HEK293T (cell line): ENCODE results near the gene ZMIZ1.

Experiments
- CTCF ChIA-PET: fragments of 350-600 bp; formaldehyde crosslinking; extraction: SDS; loops from one replicate; lab custom pipeline; 2021; ENCODE audit warnings: antibody characterized with exemption, inconsistent platforms; lab: Yijun Ruan, JAX
- POLR2A ChIA-PET: fragments of 350-600 bp; formaldehyde crosslinking; extraction: SDS; loops from one replicate; lab custom pipeline; 2020; ENCODE audit warnings: antibody characterized with exemption, inconsistent platforms; lab: Yijun Ruan, JAX
- DNase-seq: peaks from one replicate; pipeline ENCODE4 v3.0.0; 2012; ENCODE audit warnings: mixed read lengths; ENCODE audit errors: extremely low spot score
- ARNT ChIP-seq: fragments of 450-650 bp; IDR thresholded peaks from 2 replicates; pipeline ENCODE4 v1.6.1; 2017; ENCODE audit warnings: mild to moderate bottlenecking
- BHLHE40 ChIP-seq: fragments of 450-650 bp; IDR thresholded peaks from 2 replicates; pipeline ENCODE4 v1.6.1; 2016; ENCODE audit warnings: mild to moderate bottlenecking, moderate library complexity, borderline replicate concordance
- CTBP1 ChIP-seq: fragments of 450-650 bp; IDR thresholded peaks from 2 replicates; pipeline ENCODE4 v1.6.1; 2016; ENCODE audit warnings: borderline replicate concordance
- ELF4 ChIP-seq: fragments of 450-650 bp; IDR thresholded peaks from 2 replicates; pipeline ENCODE4 v1.6.1; 2017; ENCODE audit warnings: antibody characterized with exemption
- FOXA1 ChIP-seq: fragments of 450-650 bp; IDR thresholded peaks from 2 replicates; pipeline ENCODE4 v1.6.1; 2016; ENCODE audit warnings: mild to moderate bottlenecking
- FOXK2 ChIP-seq: fragments of 450-650 bp; IDR thresholded peaks from 2 replicates; pipeline ENCODE4 v1.6.1; 2016; ENCODE audit warnings: mild to moderate bottlenecking
- FOXM1 ChIP-seq: fragments of 450-650 bp; IDR thresholded peaks from 2 replicates; pipeline ENCODE4 v1.6.1; 2017; ENCODE audit warnings: mild to moderate bottlenecking, borderline replicate concordance
- HDGF ChIP-seq: fragments of 450-650 bp; IDR thresholded peaks from 2 replicates; pipeline ENCODE4 v1.6.1; 2017; ENCODE audit warnings: antibody characterized with exemption, borderline replicate concordance
- L3MBTL2 ChIP-seq: fragments of 450-650 bp; conservative IDR thresholded peaks from 2 replicates; pipeline ENCODE4 v1.6.1; 2016; ENCODE audit warnings: mild to moderate bottlenecking
- LEF1 ChIP-seq: fragments of 450-650 bp; IDR thresholded peaks from 2 replicates; pipeline ENCODE4 v1.6.1; 2017; ENCODE audit warnings: mild to moderate bottlenecking, borderline replicate concordance
- NFRKB ChIP-seq: fragments of 450-650 bp; IDR thresholded peaks from 2 replicates; pipeline ENCODE4 v1.6.1; 2016; ENCODE audit warnings: mild to moderate bottlenecking, moderate library complexity
- PKNOX1 ChIP-seq: fragments of 450-650 bp; IDR thresholded peaks from 2 replicates; pipeline ENCODE4 v1.6.1; 2016
- SP1 ChIP-seq: fragments of 450-650 bp; IDR thresholded peaks from 2 replicates; pipeline ENCODE4 v1.6.1; 2017
- SUZ12 ChIP-seq: fragments of 450-650 bp; IDR thresholded peaks from 2 replicates; pipeline ENCODE4 v1.6.1; 2016; ENCODE audit warnings: mild to moderate bottlenecking
- TARDBP ChIP-seq: fragments of 450-650 bp; IDR thresholded peaks from 2 replicates; pipeline ENCODE4 v1.6.1; 2016
- ZNF384 ChIP-seq: fragments of 450-650 bp; IDR thresholded peaks from 2 replicates; pipeline ENCODE4 v1.6.1; 2016

Gene ZMIZ1

GRCh38 chr10:79197558-79197957 lies 128.8 kb downstream of the ZMIZ1 start:
- POLR2A ChIA-PET: no interaction called here

GRCh38 chr10:79200346-79200745 lies 131.6 kb downstream of the ZMIZ1 start:
- no peak for DNase-seq
- TF ChIP-seq L3MBTL2: no peak
- TF ChIP-seq FOXK2: no peak
- no peak for TF ChIP-seq CTBP1
- no peak for TF ChIP-seq FOXM1
- no peak for TF ChIP-seq FOXA1
- ChIA-PET POLR2A (no interaction called here), CTCF (interaction anchor here (0.6 kb wide), 1 partner anchor 433 kb away, joined by 4 read pairs; no protein-coding TSS in a partner anchor)

More at GRCh38 chr10:79197558-79197957, 128.8 kb downstream of the ZMIZ1 start:
- CTCF ChIA-PET: no interaction called here
- DNase-seq: no peak
- TF ChIP-seq ARNT (no peak), LEF1 (no peak), ELF4 (no peak), FOXK2 (no peak), FOXM1 (no peak), L3MBTL2 (no peak)

GRCh38 chr10:79201706-79202105 lies 132.9 kb downstream of the ZMIZ1 start:
- TF ChIP-seq ZNF384 (no peak), ELF4 (no peak), CTBP1 (no peak), LEF1 (no peak), PKNOX1 (no peak), ARNT (no peak), FOXK2 (no peak), FOXA1 (no peak), TARDBP (no peak), NFRKB (no peak), L3MBTL2 (no peak), BHLHE40 (no peak), FOXM1 (no peak), HDGF (no peak)
- POLR2A ChIA-PET: no interaction called here
- CTCF ChIA-PET: interaction anchor here (1.4 kb wide), 1 partner anchor 50 kb away, joined by 4 read pairs; no protein-coding TSS in a partner anchor
- DNase-seq: no peak

GRCh38 chr10:79202188-79203013 lies 133.6 kb downstream of the ZMIZ1 start:
- TF ChIP-seq SP1 (no peak), PKNOX1 (no peak), CTBP1 (no peak), FOXM1 (no peak), HDGF (no peak), NFRKB (no peak), FOXA1 (no peak), FOXK2 (no peak), BHLHE40 (no peak), LEF1 (no peak)
- ChIA-PET CTCF (interaction anchor here (0.9 to 1.4 kb wide), 4 partner anchors 8 to 51 kb away, joined by 4 to 7 read pairs (median 5); no protein-coding TSS in a partner anchor), POLR2A (no interaction called here)
- DNase-seq: peak; percentile 52

GRCh38 chr10:79203014-79203644 lies 134.4 kb downstream of the ZMIZ1 start:
- DNase-seq: no peak
- POLR2A ChIA-PET: no interaction called here
- CTCF ChIA-PET: interaction anchor here (0.9 to 1.1 kb wide), 4 partner anchors 8 to 163 kb away, joined by 3 to 7 read pairs (median 5); no protein-coding TSS in a partner anchor
- no peak for TF ChIP-seq PKNOX1
- TF ChIP-seq NFRKB: no peak
- TF ChIP-seq HDGF: no peak
- no peak for TF ChIP-seq FOXM1
- TF ChIP-seq L3MBTL2: no peak
- no peak for TF ChIP-seq ELF4
- TF ChIP-seq SP1: no peak
- TF ChIP-seq LEF1: no peak

GRCh38 chr10:79203833-79204232 lies 135.1 kb downstream of the ZMIZ1 start:
- ChIA-PET POLR2A (no interaction called here), CTCF (interaction anchor here (0.8 to 1.0 kb wide), 3 partner anchors 9 to 164 kb away, joined by 3 to 7 read pairs (median 3); no protein-coding TSS in a partner anchor)
- DNase-seq: no peak
- TF ChIP-seq FOXA1: no peak
- no peak for TF ChIP-seq SP1
- TF ChIP-seq BHLHE40: no peak
- no peak for TF ChIP-seq HDGF
- no peak for TF ChIP-seq LEF1
- TF ChIP-seq ZNF384: no peak
- no peak for TF ChIP-seq ELF4
- no peak for TF ChIP-seq ARNT
- no peak for TF ChIP-seq SUZ12
- TF ChIP-seq NFRKB: no peak
